Measurements from ENCODE around the gene SCN2A.

Gene SCN2A

GRCh38 chr2:165219481-165219880 lies 19.7 kb upstream of the SCN2A start:
- Mint-ChIP-seq H3K4me1 (no peaks in the 10 kb centered on the region), H3K27ac (no peak overlapping the region), H3K4me3 (no peak overlapping the region), H3K36me3 (ENCODE audit: low read depth) (no peaks in the 10 kb centered on the region), H3K27me3 (ENCODE audit: low read depth) (no peaks in the 10 kb centered on the region), H3K9me3 (no peaks in the 10 kb centered on the region)
- no peak for TF ChIP-seq CTCF (IDR thresholded peaks at IDR 0.05; ENCODE audit: unreplicated experiment in 3 of 3)

- no peaks in the 10 kb centered on the region for H3K9me3 Mint-ChIP-seq
- no peaks in the 10 kb centered on the region for H3K4me1 Mint-ChIP-seq
- no peaks in the 10 kb centered on the region for H3K27me3 Mint-ChIP-seq (ENCODE audit: low read depth)
- H3K27ac Mint-ChIP-seq, result no peak overlapping the region
- no peak overlapping the region for H3K4me3 Mint-ChIP-seq
- TF ChIP-seq CTCF (IDR thresholded peaks at IDR 0.05; ENCODE audit: unreplicated experiment in 3 of 3), result no peak
- no peaks in the 10 kb centered on the region for H3K36me3 Mint-ChIP-seq (ENCODE audit: low read depth)
Measured at GRCh38 chr2:165224941-165225340, 14.3 kb upstream of the SCN2A start.

GRCh38 chr2:165227571-165227970 lies 11.6 kb upstream of the SCN2A start:
- Mint-ChIP-seq H3K4me1 (no peaks in the 10 kb centered on the region), H3K36me3 (ENCODE audit: low read depth) (no peaks in the 10 kb centered on the region), H3K9me3 (no peaks in the 10 kb centered on the region), H3K4me3 (no peak overlapping the region), H3K27ac (no peak overlapping the region), H3K27me3 (ENCODE audit: low read depth) (no peaks in the 10 kb centered on the region)
- no peak for TF ChIP-seq CTCF (IDR thresholded peaks at IDR 0.05; ENCODE audit: unreplicated experiment in 3 of 3)

GRCh38 chr2:165237056-165237455 lies 2.2 kb upstream of the SCN2A start:
- H3K27me3 Mint-ChIP-seq (ENCODE audit: low read depth), result peaks cover 3% of the 10 kb centered on the region
- H3K36me3 Mint-ChIP-seq (ENCODE audit: low read depth), result no peaks in the 10 kb centered on the region
- H3K27ac Mint-ChIP-seq, result no peak overlapping the region
- no peak overlapping the region for H3K4me3 Mint-ChIP-seq
- H3K9me3 Mint-ChIP-seq, result no peaks in the 10 kb centered on the region
- TF ChIP-seq CTCF (IDR thresholded peaks at IDR 0.05; ENCODE audit: unreplicated experiment in 3 of 3), result no peak
- no peaks in the 10 kb centered on the region for H3K4me1 Mint-ChIP-seq

GRCh38 chr2:165238295-165238694 lies 919 bp upstream of the SCN2A start:
- H3K36me3 Mint-ChIP-seq (ENCODE audit: low read depth), result no peaks in the 10 kb centered on the region
- H3K27ac Mint-ChIP-seq, result no peak overlapping the region
- H3K4me3 Mint-ChIP-seq, result no peak overlapping the region
- H3K9me3 Mint-ChIP-seq, result no peaks in the 10 kb centered on the region
- no peaks in the 10 kb centered on the region for H3K4me1 Mint-ChIP-seq
- TF ChIP-seq CTCF (IDR thresholded peaks at IDR 0.05; ENCODE audit: unreplicated experiment in 3 of 3), result no peak
- peaks cover 3% of the 10 kb centered on the region for H3K27me3 Mint-ChIP-seq (ENCODE audit: low read depth)

GRCh38 chr2:165239856-165240515 lies 772 bp downstream of the SCN2A start:
- H3K27ac Mint-ChIP-seq, result no peak overlapping the region
- H3K36me3 Mint-ChIP-seq (ENCODE audit: low read depth), result no peaks in the 10 kb centered on the region
- no peaks in the 10 kb centered on the region for H3K9me3 Mint-ChIP-seq
- peak overlapping the region in 1 of 3 experiments; percentile 48 for H3K4me3 Mint-ChIP-seq
- TF ChIP-seq CTCF (IDR thresholded peaks at IDR 0.05; ENCODE audit: unreplicated experiment in 3 of 3), result no peak
- H3K4me1 Mint-ChIP-seq, result no peaks in the 10 kb centered on the region
- H3K27me3 Mint-ChIP-seq (ENCODE audit: low read depth), result peaks cover 1% of the 10 kb centered on the region
